Sigmoid colon (tissue), 7 donors: ENCODE results near the gene NHERF2. TPM values are rescaled to one million over a fixed set of nuclear protein-coding genes. Genes with fewer than 3 reads are reported as not detected.
A peak's percentile ranks its signal among the peaks of the same experiment; 100 is the strongest.

Experiments used
- DNase-seq: peaks from one replicate; pipeline ENCODE4 v3.0.0-alpha.2; 2019
- H3K27ac ChIP-seq, 4 donors: fragments of 200-600 bp; sonication (generic); one replicate each; pipeline ENCODE4 v1.5.1; 2016 to 2019; ENCODE audit warnings: mild to moderate bottlenecking in 1 of 4
- H3K27me3 ChIP-seq, 3 donors: fragments of 200-600 bp; sonication (generic); one replicate each; pipeline ENCODE4 v1.5.1; 2019; ENCODE audit warnings: mild to moderate bottlenecking in 1 of 3
- H3K36me3 ChIP-seq, 4 donors: fragments of 200-600 bp; sonication (generic); one replicate each; pipeline ENCODE4 v1.5.1; 2016 to 2019
- H3K4me1 ChIP-seq, 4 donors: fragments of 200-600 bp; sonication (generic); one replicate each; pipeline ENCODE4 v1.5.1; 2017 to 2019
- H3K4me3 ChIP-seq, 4 donors: fragments of 200-600 bp; sonication (generic); one replicate each; pipeline ENCODE4 v1.5.1; 2017 to 2019; ENCODE audit warnings: mild to moderate bottlenecking in 2 of 4, moderate library complexity in 1 of 4
- H3K9me3 ChIP-seq, 4 donors: fragments of 200-600 bp in 3 of 4; sonication (generic) in 3 of 4; one replicate each; pipeline versions ENCODE4 v1.5.1 to v1.6.1; 2013 to 2019
- EP300 ChIP-seq, 4 donors: sonication (generic); formaldehyde crosslinking; IDR thresholded peaks; one replicate each; pipeline ENCODE4 v1.6.1; 2017; ENCODE audit warnings: antibody characterized with exemption in 4 of 4
- POLR2A ChIP-seq, 2 donors: fragments of 450-650 bp; IDR thresholded peaks; one replicate each; pipeline ENCODE4 v1.6.1; 2016; ENCODE audit warnings: antibody characterized with exemption in 2 of 2, mild to moderate bottlenecking in 2 of 2, moderate library complexity in 2 of 2
- POLR2AphosphoS5 ChIP-seq, 4 donors: sonication (generic); formaldehyde crosslinking; IDR thresholded peaks; one replicate each; pipeline ENCODE4 v1.6.1; 2017; ENCODE audit warnings: antibody characterized with exemption in 4 of 4
- WGBS, 2 donors: extraction: QIAGEN DNeasy Blood & Tissue Kit; methylation state at CpG; one replicate each; pipeline ENCODE4 v1.1.7; 2013; 5-methylcytosine and 5-hydroxymethylcytosine counted together
- intact Hi-C: fragments of 100-400 bp; cut with DNase I; formaldehyde crosslinking; loops from one replicate; pipeline ENCODE4 v1.15.1; 2023
- polyA plus RNA-seq, 3 donors: library from polyadenylated mRNA; stranded (reverse); fragments of 200-250 nt; gene quantifications; one replicate each; pipeline ENCODE4 v1.2.3, GENCODE V29; 2013
- total RNA-seq, 4 donors: library from RNA; depleted of rRNA; stranded (reverse); fragments of >200 nt; gene quantifications; one replicate each; pipeline ENCODE4 v1.1.0, GENCODE V29; 2016
- TF ChIP-seq, protein P1 (sequence below), 4 experiments: fragments of 450-650 bp in 3 of 4; fragments of 200-600 bp in 1 of 4; IDR thresholded peaks; one replicate each; pipeline ENCODE4 v1.5.1; 2016 to 2019; ENCODE audit warnings: antibody characterized with exemption in 4 of 4, mild to moderate bottlenecking in 3 of 4, moderate library complexity in 2 of 4
- donor health status: healthy with polysubstance abuse.
- donor health status: Bipolar disorder and iron deficiency.
- donor health status: healthy.

The NHERF2 gene
- total and polyA plus RNA-seq, 7 donors = 23.5 to 105 (median 46.7) TPM

DNA sequence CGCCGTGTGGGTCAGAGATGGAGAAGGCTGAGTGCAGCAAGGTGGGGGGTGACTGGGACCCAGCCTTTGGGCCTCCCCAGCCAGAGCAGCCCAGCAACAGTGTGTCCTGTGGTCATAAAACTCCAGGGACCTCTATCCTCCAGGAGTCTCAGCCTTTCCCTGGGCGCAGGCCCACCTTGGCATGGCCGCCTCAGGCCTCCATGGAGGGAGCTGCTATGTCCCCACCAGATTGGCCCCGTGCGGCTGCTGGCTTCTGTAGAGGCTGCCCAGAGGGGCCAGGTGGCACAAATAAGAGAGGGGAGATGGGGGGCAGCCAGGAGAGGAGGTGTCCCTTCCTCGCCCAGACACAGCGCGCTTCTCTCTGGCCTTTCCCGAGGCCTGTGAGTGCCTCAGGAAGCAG is 39.5 kb upstream of the NHERF2 start:
- 94% methylated on average over 10 of the region's 10 CpGs for WGBS, 2 donors
- Histone ChIP-seq H3K36me3 (peaks cover 6 to 17% (median 10%) of the 10 kb centered on the region in 4 donors), H3K4me3 (no peak overlapping the region), H3K27me3 (peaks cover 34 to 49% (median 41%) of the 10 kb centered on the region in 3 donors), H3K27ac (no peak overlapping the region), H3K9me3 (no peaks in the 10 kb centered on the region), H3K4me1 (peaks cover 0 to 54% (median 41%) of the 10 kb centered on the region in 4 donors)
- intact Hi-C loops = no loop called here
- DNase-seq = no peak
- TF ChIP-seq POLR2AphosphoS5 (IDR thresholded peaks at IDR 0.05) (no peak), EP300 (IDR thresholded peaks at IDR 0.05) (no peak), POLR2A (IDR thresholded peaks at IDR 0.05) (no peak)
- TF ChIP-seq, protein P1, sequence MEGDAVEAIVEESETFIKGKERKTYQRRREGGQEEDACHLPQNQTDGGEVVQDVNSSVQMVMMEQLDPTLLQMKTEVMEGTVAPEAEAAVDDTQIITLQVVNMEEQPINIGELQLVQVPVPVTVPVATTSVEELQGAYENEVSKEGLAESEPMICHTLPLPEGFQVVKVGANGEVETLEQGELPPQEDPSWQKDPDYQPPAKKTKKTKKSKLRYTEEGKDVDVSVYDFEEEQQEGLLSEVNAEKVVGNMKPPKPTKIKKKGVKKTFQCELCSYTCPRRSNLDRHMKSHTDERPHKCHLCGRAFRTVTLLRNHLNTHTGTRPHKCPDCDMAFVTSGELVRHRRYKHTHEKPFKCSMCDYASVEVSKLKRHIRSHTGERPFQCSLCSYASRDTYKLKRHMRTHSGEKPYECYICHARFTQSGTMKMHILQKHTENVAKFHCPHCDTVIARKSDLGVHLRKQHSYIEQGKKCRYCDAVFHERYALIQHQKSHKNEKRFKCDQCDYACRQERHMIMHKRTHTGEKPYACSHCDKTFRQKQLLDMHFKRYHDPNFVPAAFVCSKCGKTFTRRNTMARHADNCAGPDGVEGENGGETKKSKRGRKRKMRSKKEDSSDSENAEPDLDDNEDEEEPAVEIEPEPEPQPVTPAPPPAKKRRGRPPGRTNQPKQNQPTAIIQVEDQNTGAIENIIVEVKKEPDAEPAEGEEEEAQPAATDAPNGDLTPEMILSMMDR (IDR thresholded peaks at IDR 0.05) = no peak

DNA sequence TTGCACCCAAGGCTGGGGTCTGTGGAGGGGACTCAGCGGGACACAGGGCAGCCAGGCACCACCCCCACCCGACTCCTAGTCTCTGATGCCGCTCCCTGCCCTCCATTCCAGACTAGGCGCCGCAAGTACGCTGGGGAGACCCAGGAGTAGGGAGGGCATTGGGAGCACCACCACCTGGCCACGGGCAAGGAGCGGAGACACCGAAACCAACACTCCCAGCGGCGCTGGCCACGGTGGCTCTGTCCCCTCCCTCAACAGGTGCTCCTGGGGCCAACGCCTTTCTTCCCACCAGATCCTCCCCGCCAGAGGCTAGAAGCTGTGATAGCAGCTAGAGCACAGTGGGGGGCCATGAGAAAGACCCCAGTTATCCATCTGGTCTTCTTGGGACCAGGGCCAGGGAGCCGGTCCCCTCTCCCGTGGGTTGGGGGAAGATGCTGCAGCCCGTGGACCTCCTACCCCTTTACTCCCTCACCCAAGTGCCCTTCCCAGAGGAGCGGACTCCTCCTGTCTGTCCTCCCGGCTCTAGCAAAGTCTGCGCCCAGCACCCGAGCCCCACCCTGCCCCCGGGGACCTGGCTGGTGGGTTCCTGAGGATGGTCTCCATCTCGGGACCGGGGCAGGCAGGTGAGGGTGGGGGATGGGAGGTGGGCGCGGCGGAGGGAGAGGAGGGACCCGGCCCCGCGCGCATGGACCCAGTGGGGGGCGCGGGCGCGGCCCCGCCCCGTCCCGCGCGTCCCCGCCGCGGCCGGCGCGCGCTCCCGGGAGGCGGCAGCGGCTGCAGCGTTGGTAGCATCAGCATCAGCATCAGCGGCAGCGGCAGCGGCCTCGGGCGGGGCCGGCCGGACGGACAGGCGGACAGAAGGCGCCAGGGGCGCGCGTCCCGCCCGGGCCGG is 37.2 kb upstream of the NHERF2 start, which contains the start of gene SYNGR3:
TSS of gene SYNGR3 (plus strand) at position 762 of the 892 bp plus-strand sequence. CDS start 133 bp downstream, outside the sequence.
- DNase-seq = no peak
- no peak within 1 kb of the TSS for H3K27ac ChIP-seq
- peaks cover 6 to 17% (median 10%) of the 10 kb centered on the region in 4 donors for H3K36me3 ChIP-seq
- 3 to 8% methylated on average over 67 of the region's 67 CpGs for WGBS, 2 donors
- H3K4me3 ChIP-seq = no peak within 1 kb of the TSS
- peaks cover 37 to 50% (median 49%) of the 10 kb centered on the region in 3 donors for H3K27me3 ChIP-seq
- peaks cover 0 to 44% (median 38%) of the 10 kb centered on the region in 4 donors for H3K4me1 ChIP-seq
- no peaks in the 10 kb centered on the region for H3K9me3 ChIP-seq
- no peak for TF ChIP-seq EP300 (IDR thresholded peaks at IDR 0.05)
- TF ChIP-seq POLR2AphosphoS5 (IDR thresholded peaks at IDR 0.05) = no peak
- TF ChIP-seq, protein P1 (IDR thresholded peaks at IDR 0.05) = no peak
- no peak for TF ChIP-seq POLR2A (IDR thresholded peaks at IDR 0.05)
- intact Hi-C loops = no loop called here

DNA sequence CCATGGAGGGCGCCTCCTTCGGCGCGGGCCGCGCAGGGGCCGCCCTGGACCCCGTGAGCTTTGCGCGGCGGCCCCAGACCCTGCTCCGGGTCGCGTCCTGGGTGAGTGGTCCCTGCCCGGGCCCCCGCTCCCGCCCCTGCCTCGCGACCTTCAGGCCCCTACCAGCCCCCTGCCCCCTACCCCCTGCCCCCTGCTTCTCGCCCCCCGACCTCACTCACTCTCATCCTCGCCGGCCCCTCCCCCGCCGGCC is 36.7 kb upstream of the NHERF2 start:
- no peak for DNase-seq
- no peaks in the 10 kb centered on the region for H3K9me3 ChIP-seq
- no peak for TF ChIP-seq POLR2AphosphoS5 (IDR thresholded peaks at IDR 0.05)
- TF ChIP-seq, protein P1 (IDR thresholded peaks at IDR 0.05) = no peak
- H3K36me3 ChIP-seq = peaks cover 6 to 17% (median 10%) of the 10 kb centered on the region in 4 donors
- H3K4me3 ChIP-seq = no peak overlapping the region
- H3K27me3 ChIP-seq = peaks cover 37 to 50% (median 49%) of the 10 kb centered on the region in 3 donors
- no peak overlapping the region for H3K27ac ChIP-seq
- peaks cover 0 to 39% (median 33%) of the 10 kb centered on the region in 4 donors for H3K4me1 ChIP-seq
- intact Hi-C loops = no loop called here
- WGBS, 2 donors = 2 to 3% methylated on average over 25 of the region's 25 CpGs

DNA sequence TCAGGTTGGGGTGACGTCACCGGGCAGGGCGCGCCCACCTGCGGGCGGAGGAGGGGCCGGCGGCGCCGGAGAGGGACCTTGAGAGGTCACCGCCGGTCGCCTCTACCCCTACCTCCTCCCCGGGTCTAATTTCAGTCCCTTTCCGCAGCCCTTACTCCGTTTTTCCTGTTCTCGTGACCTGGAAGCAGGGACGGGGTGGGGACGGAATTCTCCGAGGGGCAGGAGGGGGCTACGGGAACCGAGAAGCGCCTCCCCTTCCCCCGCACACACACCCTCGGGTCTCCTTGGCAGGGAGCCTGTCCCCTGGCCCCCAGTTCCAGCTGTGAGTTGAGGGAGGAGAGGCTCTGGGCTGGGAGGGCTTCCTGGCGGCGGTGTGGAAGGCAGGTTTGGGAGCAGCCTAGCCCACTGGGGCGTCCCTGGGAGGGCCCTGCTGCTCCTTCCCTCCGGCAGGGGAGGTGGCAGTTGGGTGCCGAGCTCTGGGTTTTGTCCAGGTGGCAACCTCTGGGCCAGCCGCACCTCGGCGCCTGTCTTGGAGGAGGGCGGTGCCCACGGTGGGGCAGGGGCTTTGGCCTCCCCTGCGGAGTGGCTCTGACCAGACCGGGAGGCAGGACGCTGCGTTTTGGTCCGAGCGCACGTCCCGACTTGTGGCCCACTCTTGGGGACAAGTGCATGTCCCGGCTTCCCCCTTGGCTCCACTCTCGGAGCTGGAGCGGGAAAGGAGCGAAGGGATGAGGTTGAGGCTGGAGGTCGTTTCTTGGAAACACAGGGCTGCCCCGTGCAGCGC is 36.2 kb upstream of the NHERF2 start:
- Histone ChIP-seq H3K36me3 (peaks cover 6 to 15% (median 10%) of the 10 kb centered on the region in 4 donors), H3K4me1 (peaks cover 0 to 33% (median 28%) of the 10 kb centered on the region in 4 donors), H3K4me3 (no peak overlapping the region), H3K9me3 (no peaks in the 10 kb centered on the region), H3K27me3 (peaks cover 37 to 50% (median 49%) of the 10 kb centered on the region in 3 donors), H3K27ac (no peak overlapping the region)
- 2% methylated on average over 50 of the region's 50 CpGs for WGBS, 2 donors
- intact Hi-C loops = no loop called here
- no peak for DNase-seq
- TF ChIP-seq EP300 (IDR thresholded peaks at IDR 0.05) (no peak), POLR2A (IDR thresholded peaks at IDR 0.05) (peak in 1 of 2 donors; percentile 33)

DNA sequence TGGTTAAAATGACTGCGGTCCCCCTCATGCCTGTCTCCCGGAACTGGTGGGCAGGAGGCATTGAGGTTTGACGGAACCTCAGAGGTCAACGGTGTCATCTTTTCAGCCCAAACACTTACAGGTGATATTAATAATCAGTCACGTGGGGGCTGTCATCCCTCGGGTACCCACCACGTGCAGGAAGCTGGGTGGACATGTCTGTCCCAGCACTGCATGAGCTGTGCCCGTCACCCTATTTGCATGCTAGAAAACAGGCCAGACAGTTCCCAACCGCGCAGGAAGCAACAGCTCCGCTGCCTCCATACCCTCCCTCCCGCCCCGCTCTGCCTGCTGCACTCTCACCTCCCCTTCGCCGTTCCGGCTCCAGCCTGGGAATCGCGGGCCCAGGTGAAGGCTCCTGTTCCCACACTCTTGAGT is 35.6 kb upstream of the NHERF2 start:
- H3K36me3 ChIP-seq = peaks cover under 1 to 9% (median 5%) of the 10 kb centered on the region in 4 donors
- H3K9me3 ChIP-seq = no peaks in the 10 kb centered on the region
- H3K4me1 ChIP-seq = peaks cover 0 to 30% (median 27%) of the 10 kb centered on the region in 4 donors
- 6 to 10% methylated on average over 18 of the region's 18 CpGs for WGBS, 2 donors
- DNase-seq = no peak
- H3K4me3 ChIP-seq = no peak overlapping the region
- intact Hi-C loops = no loop called here
- peaks cover 37 to 50% (median 49%) of the 10 kb centered on the region in 3 donors for H3K27me3 ChIP-seq
- TF ChIP-seq POLR2A (IDR thresholded peaks at IDR 0.05) (no peak), EP300 (IDR thresholded peaks at IDR 0.05) (no peak), POLR2AphosphoS5 (IDR thresholded peaks at IDR 0.05) (no peak)
- TF ChIP-seq, protein P1 (IDR thresholded peaks at IDR 0.05) = no peak
- H3K27ac ChIP-seq = no peak overlapping the region
